Astrocyte (in vitro differentiated cells and primary cell): ENCODE measurements around the gene HPSE2.

ENCODE experiments used
- CTCF ChIP-seq: IDR thresholded peaks from 2 replicates; pipeline ENCODE4 v1.5.1; 2011; ENCODE audit warnings: low read depth, mild to moderate bottlenecking, inconsistent platforms, low read length, moderate library complexity; ENCODE audit not compliant: insufficient read depth
- EZH2 ChIP-seq: IDR thresholded peaks from 2 replicates; pipeline ENCODE4 v1.6.1; 2012; ENCODE audit warnings: mild to moderate bottlenecking, low read length, inconsistent platforms; ENCODE audit not compliant: insufficient read depth

DNA sequence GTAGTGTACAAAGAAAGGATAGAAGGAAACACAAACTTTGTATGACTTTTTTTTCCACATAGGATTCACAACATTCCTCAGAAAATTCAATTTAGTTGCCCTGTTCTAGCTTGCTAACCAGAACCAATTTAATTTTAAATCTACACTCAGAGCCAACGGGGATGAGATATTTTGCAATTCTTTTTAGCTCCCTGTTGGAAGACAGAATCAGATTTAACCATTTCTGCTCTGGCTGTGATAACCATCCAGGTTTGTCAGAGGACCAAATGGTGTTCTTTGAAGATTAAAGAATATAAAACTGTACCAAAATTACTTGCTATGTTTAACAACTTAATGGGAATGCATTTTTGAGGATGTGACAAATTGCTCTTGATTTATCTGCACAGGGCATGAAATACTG, 319.7 kb downstream of the HPSE2 start:
- TF ChIP-seq CTCF (no peak), EZH2 (no peak)
